PC-9 (cell line): ENCODE data around the gene A4GNT.

Experiments used
- CTCF ChIP-seq: fragments of 200-600 bp; sonication (generic); conservative IDR thresholded peaks from 2 replicates; pipeline ENCODE4 v1.6.1; 2017; ENCODE audit warnings: mixed run types, antibody characterized with exemption, mild to moderate bottlenecking, moderate library complexity
- EZH2 ChIP-seq: fragments of 200-600 bp; sonication (generic); IDR thresholded peaks from 2 replicates; pipeline ENCODE4 v1.8.0; 2017; ENCODE audit warnings: antibody characterized with exemption, low read depth

DNA sequence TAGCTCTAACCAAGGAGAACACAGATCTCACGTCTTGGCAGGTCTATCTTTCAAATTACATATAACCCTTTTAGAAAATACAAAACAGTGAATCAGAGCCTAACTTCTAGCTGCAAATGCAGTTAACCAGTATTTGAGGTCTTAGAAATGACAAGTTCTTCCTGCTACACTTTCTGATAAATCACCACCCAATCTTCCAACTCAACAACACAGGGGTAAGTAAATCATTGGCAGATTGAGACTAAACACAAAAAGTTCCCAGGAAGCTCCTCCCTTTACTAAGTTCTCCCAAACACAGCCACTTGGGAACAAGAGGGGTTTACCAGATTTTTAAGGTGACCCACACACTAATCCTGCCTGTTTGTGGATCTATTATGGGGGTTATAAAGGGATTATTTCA is at the start of gene A4GNT:
- TF ChIP-seq CTCF (no peak), EZH2 (no peak)
